Breast epithelium (tissue), 4 donors: ENCODE data around the gene CDIPT. TPM values are rescaled to one million over a fixed set of nuclear protein-coding genes. Genes with fewer than 3 reads are reported as not detected.
"Not testable (repeated sequence)": the region's sequence is repeated elsewhere in the genome, so short reads cannot be mapped to it uniquely, and the experiment has no call there.

ENCODE experiments used
- DNase-seq, 2 donors: peaks; one replicate each; pipeline ENCODE4 v3.0.0-alpha.2; 2019; ENCODE audit warnings: low spot score in 2 of 2
- H3K27ac ChIP-seq, 2 donors: fragments of 200-600 bp; sonication (generic) in 1 of 2; one replicate each; pipeline ENCODE4 v1.5.1; 2016 to 2019; ENCODE audit warnings: mild to moderate bottlenecking in 1 of 2
- H3K27me3 ChIP-seq, 2 donors: fragments of 200-600 bp; sonication (generic) in 1 of 2; one replicate each; pipeline versions ENCODE4 v1.5.1 to v1.6.0; 2017 to 2019; ENCODE audit warnings: control low read depth in 1 of 2, mild to moderate bottlenecking in 1 of 2
- H3K36me3 ChIP-seq: fragments of 200-600 bp; one replicate; pipeline ENCODE4 v1.5.1; 2019
- H3K4me1 ChIP-seq, 2 donors: fragments of 200-600 bp; sonication (generic); one replicate each; pipeline ENCODE4 v1.5.1; 2016 to 2019; ENCODE audit warnings: control low read depth in 1 of 2
- H3K4me3 ChIP-seq, 3 donors: fragments of 200-600 bp; sonication (generic); 1 replicate in 2 of 3; 2 replicates in 1 of 3; pipeline ENCODE4 v1.5.1; 2016 to 2019; ENCODE audit warnings: mild to moderate bottlenecking in 3 of 3, moderate library complexity in 2 of 3
- H3K9me3 ChIP-seq, 2 donors: fragments of 200-600 bp; sonication (generic) in 1 of 2; one replicate each; pipeline ENCODE4 v1.5.1; 2016 to 2019; ENCODE audit warnings: control low read depth in 1 of 2
- POLR2A ChIP-seq: fragments of 450-650 bp; IDR thresholded peaks from one replicate; pipeline ENCODE4 v1.6.1; 2016; ENCODE audit warnings: antibody characterized with exemption, mild to moderate bottlenecking, moderate library complexity
- POLR2AphosphoS5 ChIP-seq, 3 donors: sonication (generic); formaldehyde crosslinking; IDR thresholded peaks; one replicate each; pipeline ENCODE4 v1.6.1; 2017; ENCODE audit warnings: antibody characterized with exemption in 3 of 3
- intact Hi-C: fragments of 100-400 bp; cut with DNase I; formaldehyde crosslinking; loops from one replicate; pipeline ENCODE4 v1.15.1; 2023; ENCODE audit warnings: low total_unique reads
- total RNA-seq, 3 donors: library from RNA; depleted of rRNA; stranded (reverse); fragments of >200 nt; gene quantifications; one replicate each; pipeline ENCODE4 v1.1.0, GENCODE V29; 2016
- TF ChIP-seq, protein P1 (sequence below), 3 donors: fragments of 450-650 bp; IDR thresholded peaks; one replicate each; pipeline ENCODE4 v1.5.1; 2016 to 2017; ENCODE audit warnings: antibody characterized with exemption in 3 of 3, mild to moderate bottlenecking in 3 of 3, moderate library complexity in 3 of 3

The CDIPT gene
- total RNA-seq, 3 donors from 2014 or later, result 102 to 119 (median 117) TPM

DNA sequence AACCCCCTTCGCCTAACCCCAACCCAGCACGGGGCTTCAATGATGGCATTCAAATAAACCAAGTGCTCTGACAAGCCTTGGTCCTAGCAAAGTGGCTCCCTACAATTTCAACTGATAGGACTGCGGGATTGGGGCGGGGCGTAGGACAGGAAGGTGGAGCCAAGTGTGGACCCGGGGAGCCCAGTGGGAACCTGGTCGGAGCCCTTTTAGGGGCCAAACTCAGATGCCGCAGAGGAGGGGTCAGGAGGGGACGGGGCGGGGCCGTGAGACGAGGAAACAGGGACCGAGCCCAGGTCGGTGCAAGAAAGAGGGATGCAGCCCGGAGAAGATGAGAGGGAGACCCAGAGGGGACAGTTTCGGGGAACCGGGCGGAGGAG is 13.2 kb upstream of the CDIPT start:
- Histone ChIP-seq H3K4me1 (no peaks in the 10 kb centered on the region), H3K9me3 (no peaks in the 10 kb centered on the region), H3K4me3 (peak overlapping the region; percentile 7 to 53 (median 9)), H3K36me3 (no peaks in the 10 kb centered on the region), H3K27me3 (peaks cover 0 to 13% of the 10 kb centered on the region in 2 donors), H3K27ac (no peak overlapping the region)
- no peak for DNase-seq
- intact Hi-C loops, result no loop called here
- TF ChIP-seq, protein P1, sequence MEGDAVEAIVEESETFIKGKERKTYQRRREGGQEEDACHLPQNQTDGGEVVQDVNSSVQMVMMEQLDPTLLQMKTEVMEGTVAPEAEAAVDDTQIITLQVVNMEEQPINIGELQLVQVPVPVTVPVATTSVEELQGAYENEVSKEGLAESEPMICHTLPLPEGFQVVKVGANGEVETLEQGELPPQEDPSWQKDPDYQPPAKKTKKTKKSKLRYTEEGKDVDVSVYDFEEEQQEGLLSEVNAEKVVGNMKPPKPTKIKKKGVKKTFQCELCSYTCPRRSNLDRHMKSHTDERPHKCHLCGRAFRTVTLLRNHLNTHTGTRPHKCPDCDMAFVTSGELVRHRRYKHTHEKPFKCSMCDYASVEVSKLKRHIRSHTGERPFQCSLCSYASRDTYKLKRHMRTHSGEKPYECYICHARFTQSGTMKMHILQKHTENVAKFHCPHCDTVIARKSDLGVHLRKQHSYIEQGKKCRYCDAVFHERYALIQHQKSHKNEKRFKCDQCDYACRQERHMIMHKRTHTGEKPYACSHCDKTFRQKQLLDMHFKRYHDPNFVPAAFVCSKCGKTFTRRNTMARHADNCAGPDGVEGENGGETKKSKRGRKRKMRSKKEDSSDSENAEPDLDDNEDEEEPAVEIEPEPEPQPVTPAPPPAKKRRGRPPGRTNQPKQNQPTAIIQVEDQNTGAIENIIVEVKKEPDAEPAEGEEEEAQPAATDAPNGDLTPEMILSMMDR (IDR thresholded peaks at IDR 0.05), result no peak
- TF ChIP-seq POLR2A, result no peak
- no peak for TF ChIP-seq POLR2AphosphoS5 (IDR thresholded peaks at IDR 0.05)

DNA sequence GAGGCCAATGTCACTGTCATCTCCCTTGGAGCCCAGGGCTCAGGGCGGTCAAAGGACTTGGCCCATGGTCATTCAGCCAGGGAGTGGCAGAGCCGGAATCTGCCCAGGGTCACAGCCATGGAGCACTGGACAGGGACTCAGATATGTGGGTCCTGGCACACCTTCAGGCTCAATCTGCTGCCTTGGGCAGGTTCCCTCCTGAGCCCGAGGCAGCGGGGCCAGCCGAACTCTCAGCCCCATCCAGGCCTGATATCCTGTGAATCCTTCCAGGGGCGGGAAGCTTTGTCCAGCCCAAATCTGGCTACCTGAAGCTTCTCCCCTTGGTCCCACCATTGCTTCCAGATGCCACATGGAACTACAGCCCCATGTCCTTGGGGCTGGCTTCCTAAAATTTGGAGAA is 12.2 kb upstream of the CDIPT start:
- Histone ChIP-seq H3K9me3 (no peaks in the 10 kb centered on the region), H3K27ac (no peak overlapping the region), H3K36me3 (no peaks in the 10 kb centered on the region), H3K4me3 (no peak overlapping the region), H3K27me3 (peaks cover 0 to 13% of the 10 kb centered on the region in 2 donors), H3K4me1 (no peaks in the 10 kb centered on the region)
- DNase-seq, result no peak
- intact Hi-C loops, result no loop called here
- TF ChIP-seq POLR2AphosphoS5 (IDR thresholded peaks at IDR 0.05) (no peak), POLR2A (no peak)
- TF ChIP-seq, protein P1 (IDR thresholded peaks at IDR 0.05), result no peak

- intact Hi-C loops, result no loop called here
- DNase-seq, result no peak
- TF ChIP-seq, protein P1 (IDR thresholded peaks at IDR 0.05), result no peak
- TF ChIP-seq POLR2AphosphoS5 (IDR thresholded peaks at IDR 0.05) (no peak), POLR2A (no peak)
- Histone ChIP-seq H3K27me3 (peaks cover 0 to 13% of the 10 kb centered on the region in 2 donors), H3K9me3 (no peaks in the 10 kb centered on the region), H3K4me3 (no peak overlapping the region), H3K36me3 (no peaks in the 10 kb centered on the region), H3K4me1 (no peaks in the 10 kb centered on the region), H3K27ac (no peak overlapping the region)
Observed at GRCh38 chr16:29873319-29873718, 10.3 kb upstream of the CDIPT start.

GRCh38 chr16:29871822-29872546 is 9.0 kb upstream of the CDIPT start:
- H3K36me3 ChIP-seq, result no peaks in the 10 kb centered on the region
- no peaks in the 10 kb centered on the region for H3K4me1 ChIP-seq
- H3K9me3 ChIP-seq, result no peaks in the 10 kb centered on the region
- peaks cover 0 to 2% of the 10 kb centered on the region in 2 donors for H3K27me3 ChIP-seq
- intact Hi-C loops, result no loop called here
- no peak for DNase-seq
- no peak for TF ChIP-seq POLR2AphosphoS5 (IDR thresholded peaks at IDR 0.05)
- TF ChIP-seq POLR2A, result no peak
- TF ChIP-seq, protein P1 (IDR thresholded peaks at IDR 0.05), result no peak
- H3K27ac ChIP-seq, result no peak overlapping the region
- H3K4me3 ChIP-seq, result no peak overlapping the region

DNA sequence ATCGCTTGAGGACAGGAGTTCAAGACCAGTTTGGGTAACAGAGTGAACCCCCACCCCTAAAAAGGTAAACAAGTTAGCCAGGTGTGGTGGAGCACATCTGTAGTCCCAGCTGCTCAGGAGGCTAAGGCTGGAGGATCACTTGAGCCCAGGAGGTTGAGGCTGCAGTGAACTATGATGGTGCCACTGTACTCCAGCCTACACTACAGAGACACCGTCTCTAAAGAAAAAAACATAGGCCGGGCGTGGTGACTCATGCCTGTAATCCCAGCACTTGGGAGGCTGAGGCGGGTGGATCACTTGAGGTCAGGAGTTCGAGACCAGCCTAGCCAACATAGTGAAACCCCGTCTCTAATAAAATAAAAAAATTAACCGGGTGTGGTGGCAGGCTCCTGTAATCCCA is 6.0 kb upstream of the CDIPT start:
- not testable (repeated sequence) for H3K27ac ChIP-seq, DNase-seq, H3K27me3 ChIP-seq, H3K4me3 ChIP-seq, H3K36me3 ChIP-seq, H3K9me3 ChIP-seq, H3K4me1 ChIP-seq
- intact Hi-C loops, result loop anchor here (10.0 kb wide), 2 partner anchors 64 to 146 kb away; partner anchors contain the start of genes DOC2A and MAZ
